GM13976 (cell line): ENCODE results near the gene ERBIN.

Experiments
- DNase-seq: peaks from one replicate; pipeline ENCODE4 v3.0.0; 2012; ENCODE audit warnings: low spot score
- CTCF ChIP-seq: IDR thresholded peaks from 2 replicates; pipeline ENCODE4 v1.5.1; 2012; ENCODE audit warnings: borderline replicate concordance, mild to moderate bottlenecking; ENCODE audit not compliant: insufficient read depth; ENCODE audit errors: extremely low read depth, missing control alignments, control extremely low read depth
- in situ Hi-C: fragments of 300-500 bp; cut with MboI; formaldehyde crosslinking; loops from one replicate; pipeline ENCODE4 v1.12.0; 2022; ENCODE audit warnings: low sequenced_read_pairs, mixed read lengths, inconsistent platforms; ENCODE audit not compliant: unreplicated experiment

Gene ERBIN

GRCh38 chr5:65984098-65984885 is 57.9 kb downstream of the ERBIN start:
- in situ Hi-C loops: no loop called here
- DNase-seq: no peak
- no peak for TF ChIP-seq CTCF

DNA sequence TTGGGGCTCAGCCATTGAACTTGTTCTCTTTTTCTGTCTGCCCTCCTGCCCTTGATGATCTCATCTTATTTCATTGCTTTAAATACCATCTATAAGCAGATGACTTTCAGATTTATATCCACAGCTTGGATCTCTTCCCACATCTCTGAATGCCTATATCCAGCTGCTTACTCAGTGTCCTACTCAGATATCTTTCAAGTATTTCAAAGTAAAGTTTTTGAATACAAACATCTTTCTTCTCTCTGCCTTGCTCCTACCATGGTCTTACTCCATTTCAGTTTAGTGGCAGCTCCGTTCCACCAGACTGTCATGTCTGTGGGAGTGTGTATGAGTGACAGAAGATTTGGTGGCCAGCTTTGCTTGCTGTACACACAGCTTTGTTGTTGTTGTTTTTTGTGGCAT is 59.7 kb downstream of the ERBIN start:
- no peak for TF ChIP-seq CTCF
- in situ Hi-C loops: no loop called here
- DNase-seq: no peak

GRCh38 chr5:65986796-65987195 is 60.4 kb downstream of the ERBIN start:
- no peak for TF ChIP-seq CTCF
- DNase-seq: no peak
- in situ Hi-C loops: no loop called here

GRCh38 chr5:65987982-65988381 is 61.6 kb downstream of the ERBIN start:
- in situ Hi-C loops: no loop called here
- no peak for DNase-seq
- no peak for TF ChIP-seq CTCF

DNA sequence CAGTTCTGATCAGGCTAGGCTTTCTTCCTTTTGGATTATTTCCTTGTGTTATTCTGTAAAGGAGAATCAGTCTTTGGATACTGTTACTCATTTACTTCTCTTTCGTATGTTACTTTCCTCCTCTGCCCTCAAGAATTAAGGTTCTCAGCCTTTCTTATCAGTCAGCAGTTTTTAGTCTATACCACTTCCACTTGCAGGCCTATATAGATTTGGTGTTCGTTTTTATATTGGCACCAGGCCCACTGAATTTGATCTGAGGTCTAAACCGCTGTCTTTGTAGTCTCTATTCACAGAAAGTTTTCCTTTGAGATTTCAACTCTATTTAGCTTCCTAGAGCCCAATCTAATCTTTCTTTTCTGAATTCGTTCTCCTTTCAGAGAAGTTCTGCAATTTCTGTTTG is 62.8 kb downstream of the ERBIN start:
- TF ChIP-seq CTCF: no peak
- in situ Hi-C loops: no loop called here
- DNase-seq: no peak

GRCh38 chr5:65992630-65993029 is 66.3 kb downstream of the ERBIN start:
- no peak for TF ChIP-seq CTCF
- DNase-seq: no peak
- in situ Hi-C loops: no loop called here

GRCh38 chr5:65994117-65994786 is 67.9 kb downstream of the ERBIN start:
- TF ChIP-seq CTCF: no peak
- in situ Hi-C loops: no loop called here
- no peak for DNase-seq
